Activated CD8-positive, alpha-beta memory T cell treated with anti-CD3 and anti-CD28 coated beads for 4 hours (primary cell): ENCODE data around the gene LYPD6B.

Experiments
- DNase-seq, 2 donors: peaks; one replicate each; pipeline ENCODE4 v3.0.0-alpha.2; 2020; ENCODE audit warnings: low read depth in 2 of 2

LYPD6B gene

DNA sequence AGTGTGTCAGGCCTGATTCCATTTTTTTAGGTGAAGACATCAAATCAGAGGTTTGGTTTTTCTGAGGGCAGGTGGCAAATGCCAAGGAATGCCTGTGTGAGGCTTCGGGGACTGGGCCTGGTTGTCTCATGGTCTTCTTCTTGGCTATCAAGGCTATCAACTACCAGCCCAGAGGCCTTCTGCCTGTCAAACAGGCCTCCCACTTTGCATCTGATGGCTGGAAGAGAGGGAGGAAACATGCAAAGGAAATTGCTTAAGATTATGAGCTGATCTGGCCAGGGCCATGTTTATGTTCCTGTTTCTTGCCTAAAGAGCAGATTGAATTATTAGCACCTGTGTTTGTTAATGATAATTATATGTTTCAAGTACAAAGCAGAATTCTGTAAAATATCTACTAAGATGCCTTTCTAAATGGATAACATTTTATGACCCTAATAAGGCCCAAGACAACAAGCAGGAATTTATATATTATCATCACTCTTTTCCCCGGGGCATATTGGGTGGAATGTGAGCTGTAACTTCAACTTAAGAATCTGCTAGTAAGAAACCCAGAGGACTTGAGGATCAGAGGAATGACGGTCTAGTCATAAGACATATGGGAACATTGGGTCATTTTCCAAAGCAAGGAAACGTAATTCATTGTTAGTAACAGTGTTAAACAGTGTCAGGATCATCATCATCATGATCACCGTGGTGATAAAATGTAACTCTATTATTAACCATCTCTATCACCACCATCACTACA is 123.2 kb downstream of the LYPD6B start:
- no peak for DNase-seq

DNA sequence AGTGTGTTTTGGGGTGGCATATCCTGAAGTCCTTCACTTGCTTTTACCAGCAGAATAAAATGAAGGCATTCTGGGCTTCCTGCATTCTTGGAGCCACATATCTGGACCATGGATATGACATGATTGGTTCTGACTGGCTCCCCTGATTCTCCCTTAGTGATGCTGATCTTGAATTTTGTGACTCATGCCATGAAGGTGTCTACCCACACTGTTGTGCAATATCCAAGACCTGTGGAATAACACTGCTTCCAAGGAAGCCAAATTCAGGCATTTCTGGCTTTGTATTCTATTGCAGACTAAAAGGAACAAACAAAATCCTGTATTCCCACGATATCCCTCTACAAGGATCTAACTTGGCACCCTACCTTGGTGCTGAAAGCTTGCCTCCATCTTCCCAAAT is 125.8 kb downstream of the LYPD6B start:
- DNase-seq, result no peak

DNA sequence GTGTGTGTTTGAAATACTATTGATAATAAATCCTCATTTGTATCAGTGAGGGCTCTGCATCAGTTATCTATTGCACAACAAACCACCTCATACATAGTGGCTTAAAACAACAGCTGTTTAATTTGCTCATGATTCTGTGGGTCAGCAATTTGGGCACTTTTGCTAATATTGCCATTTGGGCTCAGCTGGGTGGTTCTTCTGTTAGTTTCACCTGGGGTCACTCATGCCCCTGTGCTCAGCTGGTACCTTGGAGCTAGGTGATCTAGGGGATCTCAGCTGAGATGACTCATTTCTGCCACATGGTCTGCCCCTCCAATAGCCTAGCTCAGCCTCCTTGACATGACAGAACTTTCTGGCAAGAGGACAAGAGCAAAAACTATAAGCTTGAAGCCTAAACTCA is 126.3 kb downstream of the LYPD6B start:
- DNase-seq, result no peak

DNA sequence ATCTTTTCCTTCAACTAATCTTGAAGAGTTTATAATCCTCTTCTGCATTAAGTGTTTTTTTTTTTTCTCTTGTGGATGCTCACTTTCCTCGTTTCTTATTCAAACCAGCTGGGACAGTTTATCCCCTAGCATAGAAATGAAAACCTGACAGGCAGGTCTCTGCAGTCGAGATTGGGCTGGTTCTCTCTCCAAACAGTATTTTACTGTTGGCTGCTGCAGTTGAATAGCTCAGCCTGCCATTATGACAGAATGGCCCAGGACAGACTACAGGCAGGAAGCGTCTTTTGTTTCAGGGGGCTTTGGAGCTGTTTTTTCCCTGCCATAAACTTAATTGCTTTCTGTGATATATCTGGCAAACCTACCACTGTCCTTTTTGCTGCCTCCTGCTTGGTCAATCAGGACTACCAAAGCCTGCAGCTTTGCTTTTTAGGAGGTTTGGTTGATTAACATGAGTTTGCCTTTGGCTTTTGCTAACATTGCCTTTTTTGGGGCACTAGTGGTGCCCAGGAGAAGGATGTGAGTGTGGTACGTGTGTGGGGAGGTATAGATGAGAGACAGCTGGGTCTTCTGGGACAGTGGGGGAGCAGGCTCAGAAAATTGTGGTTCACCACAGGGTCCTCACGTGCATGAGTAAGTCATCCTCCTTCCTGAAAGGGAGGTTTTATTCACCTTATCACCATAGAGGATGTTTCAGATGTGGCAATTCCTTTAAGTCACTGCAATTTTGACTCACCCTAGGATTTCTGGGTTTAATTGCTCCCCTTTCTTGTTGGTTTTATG is 128.7 kb downstream of the LYPD6B start:
- DNase-seq, result peak; percentile 14 to 29

DNA sequence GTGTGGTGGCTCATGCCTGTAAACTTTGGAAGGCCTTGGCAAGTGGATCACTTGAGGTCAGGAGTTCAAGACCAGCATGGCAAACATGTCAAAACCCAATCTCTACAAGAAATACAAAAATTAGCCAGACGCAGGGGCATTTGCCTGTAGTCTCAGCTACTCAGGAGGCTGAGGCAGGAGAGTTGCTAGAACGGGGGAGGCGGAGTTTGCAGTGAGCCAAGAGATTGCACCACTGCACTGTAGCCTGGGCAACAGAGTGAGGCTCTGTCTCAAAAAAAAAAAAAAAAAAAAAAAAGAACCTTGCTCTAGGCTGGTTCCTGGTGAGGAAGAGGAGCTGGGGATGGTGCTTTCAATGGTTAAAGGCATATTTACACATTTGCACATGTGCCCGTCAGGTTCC is 129.4 kb downstream of the LYPD6B start:
- DNase-seq, result no peak

DNA sequence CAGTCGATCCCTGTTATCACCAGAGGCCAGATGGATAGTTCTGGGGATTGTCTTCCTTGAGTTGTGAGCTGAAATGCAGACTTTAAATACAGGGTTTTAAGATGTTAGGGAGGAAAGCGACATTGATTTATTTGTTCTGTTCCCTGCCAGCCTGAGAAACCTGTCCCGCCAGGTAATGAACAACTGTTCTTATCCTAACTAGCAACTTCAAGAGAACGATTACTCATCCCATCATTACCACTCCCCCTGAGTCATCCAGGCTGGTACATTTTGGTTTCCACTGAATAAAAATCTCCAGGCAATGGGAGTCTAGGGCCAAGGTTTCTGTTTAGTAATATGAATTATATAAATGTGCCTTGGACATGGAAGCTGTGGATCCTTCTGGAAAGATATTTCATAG is 131.2 kb downstream of the LYPD6B start:
- no peak for DNase-seq

DNA sequence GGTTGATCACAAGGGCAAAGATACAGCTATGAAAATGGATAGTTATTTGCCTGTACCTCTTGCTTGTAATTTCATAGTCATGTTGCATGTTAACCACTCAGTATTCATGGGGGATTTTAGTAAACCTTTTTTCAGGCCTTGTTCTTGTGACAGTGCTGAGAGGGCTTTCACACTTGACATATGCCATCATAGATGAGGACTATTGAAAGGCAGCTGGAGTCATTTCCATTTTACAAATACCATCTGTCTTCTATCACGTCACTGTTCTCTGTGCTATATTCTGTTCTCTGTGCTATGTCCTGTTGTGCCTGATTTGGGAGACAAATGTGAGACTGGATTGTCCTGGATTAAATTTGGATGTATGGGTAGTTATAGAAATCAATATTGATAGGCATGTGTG is 131.7 kb downstream of the LYPD6B start:
- no peak for DNase-seq

DNA sequence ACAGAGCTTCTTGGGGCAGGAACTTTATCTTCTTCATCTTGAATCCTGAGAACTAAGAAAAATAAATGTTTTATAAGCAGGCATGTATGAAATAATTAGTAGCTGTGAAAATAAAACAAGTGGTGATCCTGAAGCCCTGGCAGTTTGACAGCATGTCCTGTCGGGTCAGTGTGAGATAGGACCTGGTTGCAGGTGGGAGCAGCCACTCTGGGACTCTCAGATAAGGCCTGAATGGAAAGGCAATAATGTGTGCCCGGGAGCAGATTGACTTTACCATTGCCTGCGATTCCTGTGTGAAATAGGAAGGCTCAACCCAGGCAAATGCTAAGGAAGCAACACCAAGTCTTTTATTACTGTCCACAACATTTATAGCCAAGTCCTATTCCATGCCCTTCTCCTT is 132.4 kb downstream of the LYPD6B start:
- no peak for DNase-seq

DNA sequence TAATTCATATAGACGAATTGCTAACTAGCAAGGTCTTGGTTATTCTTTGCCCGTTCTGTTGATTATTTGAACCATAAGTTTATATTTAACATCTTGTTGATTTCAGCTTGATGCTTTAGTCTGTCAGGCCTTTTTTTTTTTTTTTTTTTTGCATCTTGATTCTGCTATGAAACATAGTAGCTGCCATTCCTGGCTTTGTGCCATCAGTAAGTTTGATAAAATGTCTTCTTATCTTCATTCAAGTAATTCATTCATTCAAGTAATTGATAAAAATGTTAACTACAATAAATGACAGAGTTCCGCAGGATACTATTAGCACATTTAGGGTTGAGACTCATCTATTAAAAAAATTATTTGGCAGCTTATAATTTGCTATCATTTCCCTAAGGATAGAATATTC is 134.7 kb downstream of the LYPD6B start:
- DNase-seq, result no peak

DNA sequence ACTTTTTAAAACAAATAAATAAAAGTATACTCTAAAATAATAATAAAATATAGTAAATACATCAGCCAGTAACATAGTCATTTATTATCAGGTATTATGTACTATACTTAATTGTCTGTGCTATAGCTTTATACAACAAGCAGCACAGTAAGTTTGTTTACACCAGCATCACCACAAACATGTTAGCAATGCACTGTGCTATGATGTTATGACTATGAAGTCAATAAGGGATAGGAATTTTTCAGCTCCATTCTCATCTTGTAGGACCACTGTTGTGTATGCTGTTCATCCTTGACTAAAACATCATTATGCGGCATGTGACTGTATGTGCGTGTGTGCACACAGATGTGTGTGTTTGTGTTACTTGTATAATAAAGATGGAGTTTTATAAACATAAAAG is 137.5 kb downstream of the LYPD6B start:
- no peak for DNase-seq

DNA sequence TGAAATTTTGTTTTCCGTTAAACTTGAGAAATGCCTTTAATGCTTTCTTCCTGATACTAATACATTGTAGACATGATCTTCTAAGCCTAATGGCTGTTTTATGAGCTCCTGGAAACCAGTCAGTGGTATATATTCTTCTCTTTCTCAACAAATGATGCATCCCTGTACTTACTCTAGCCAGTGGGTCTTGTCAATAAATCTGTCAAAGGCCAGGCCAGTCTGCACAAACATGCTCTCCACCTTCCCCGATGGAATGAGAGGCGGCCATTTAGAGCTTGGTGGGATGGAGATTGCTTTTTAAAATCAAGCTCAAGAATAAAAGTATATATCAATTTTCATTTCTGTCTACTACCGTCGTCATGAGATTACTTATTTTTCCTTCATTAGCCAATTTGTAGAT is 140.1 kb downstream of the LYPD6B start:
- DNase-seq, result no peak

DNA sequence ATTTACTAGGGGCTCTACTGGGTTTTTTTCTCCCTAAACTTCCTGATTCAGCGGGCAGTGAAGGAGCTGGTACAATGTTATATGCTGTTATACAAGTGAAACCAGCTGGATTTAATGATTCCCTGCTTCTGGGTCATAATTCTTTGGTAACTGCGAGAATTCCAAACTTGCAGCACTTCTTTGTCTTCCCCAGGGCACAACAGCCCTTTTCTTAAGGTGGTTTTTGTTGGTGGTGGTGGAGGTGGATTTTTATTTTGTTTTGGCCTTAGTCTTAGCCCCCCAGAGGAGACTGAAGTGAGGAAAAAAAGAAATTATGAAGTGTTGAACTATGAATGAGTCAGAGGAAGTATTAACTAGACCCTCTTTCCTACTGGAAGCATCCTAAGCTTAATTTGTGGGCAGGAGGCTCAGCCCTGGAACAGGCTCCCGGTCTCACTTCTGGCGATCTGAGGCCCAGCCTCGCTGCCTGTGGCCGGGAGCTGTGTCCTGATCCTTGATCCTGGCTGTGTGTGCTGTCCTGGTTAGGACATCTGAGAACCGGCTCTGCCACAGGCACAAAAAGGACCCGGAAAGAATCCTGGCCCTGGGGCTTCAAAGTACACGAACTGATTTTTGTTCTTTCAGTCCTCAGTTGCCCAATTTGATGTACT is 141.9 kb downstream of the LYPD6B start:
- DNase-seq, result no peak

DNA sequence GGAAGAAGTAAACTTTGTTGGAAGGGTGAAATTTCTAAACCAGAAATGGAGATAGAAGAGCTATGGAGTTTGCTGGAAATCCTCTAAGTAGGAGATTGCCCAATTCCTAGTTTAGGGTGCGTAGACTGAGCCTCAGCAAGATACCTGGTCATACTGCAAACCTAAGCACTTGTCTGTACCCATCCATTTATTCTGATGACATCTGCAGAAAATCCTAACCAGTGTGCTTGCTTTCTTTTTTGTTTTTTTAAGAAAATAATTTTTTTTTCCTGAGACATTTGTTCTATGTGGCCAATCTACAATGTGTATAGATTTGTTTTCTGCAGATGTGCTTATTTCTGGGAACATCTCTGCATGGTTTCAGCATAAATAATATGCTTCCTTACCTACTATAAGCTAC is 144.7 kb downstream of the LYPD6B start:
- DNase-seq, result no peak

DNA sequence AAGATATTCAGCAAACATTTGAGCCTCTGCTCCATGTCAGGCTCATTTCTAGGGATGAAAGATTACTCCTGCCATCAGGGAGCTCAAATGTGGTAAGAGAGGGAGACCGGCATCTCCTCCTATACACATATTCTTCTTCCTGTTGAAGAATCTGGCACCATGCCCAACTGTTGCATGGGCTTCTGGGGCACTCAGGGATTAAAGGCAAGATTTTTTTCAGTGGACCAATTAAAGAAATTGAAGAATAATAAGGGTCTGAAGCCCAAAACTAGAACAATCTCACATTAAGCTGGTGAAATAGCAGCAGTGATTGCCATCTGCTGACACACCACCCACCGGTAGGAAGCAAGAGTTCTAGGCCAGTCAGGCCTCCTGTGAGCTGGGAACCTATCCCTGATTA is 146.5 kb downstream of the LYPD6B start:
- DNase-seq, result no peak

DNA sequence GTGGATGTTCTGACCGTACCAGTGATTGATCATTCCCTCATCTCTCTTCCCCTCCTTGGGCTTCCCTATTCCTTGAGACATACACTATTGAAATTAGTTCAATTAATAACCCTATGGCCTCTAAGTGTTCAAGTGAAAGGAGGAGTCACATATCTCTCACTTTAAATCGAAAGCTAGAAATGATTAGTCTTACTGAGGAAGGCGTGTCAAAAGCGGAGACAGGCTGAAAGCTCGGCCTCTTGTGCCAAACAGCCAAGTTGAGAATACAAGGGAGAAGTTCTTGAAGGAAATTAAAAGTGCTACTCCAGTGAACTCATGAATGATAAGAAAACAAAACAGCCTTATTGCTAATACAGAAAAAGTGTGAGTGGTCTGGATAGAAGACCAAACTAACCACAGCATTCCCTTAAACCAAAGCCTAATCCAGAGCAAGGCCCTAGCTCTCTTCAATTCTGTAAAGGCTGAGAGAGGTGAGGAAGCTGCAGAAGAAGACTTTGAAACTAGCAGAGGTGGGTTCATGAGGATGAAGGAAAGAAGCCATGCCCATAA is 147.5 kb downstream of the LYPD6B start:
- DNase-seq, result no peak

DNA sequence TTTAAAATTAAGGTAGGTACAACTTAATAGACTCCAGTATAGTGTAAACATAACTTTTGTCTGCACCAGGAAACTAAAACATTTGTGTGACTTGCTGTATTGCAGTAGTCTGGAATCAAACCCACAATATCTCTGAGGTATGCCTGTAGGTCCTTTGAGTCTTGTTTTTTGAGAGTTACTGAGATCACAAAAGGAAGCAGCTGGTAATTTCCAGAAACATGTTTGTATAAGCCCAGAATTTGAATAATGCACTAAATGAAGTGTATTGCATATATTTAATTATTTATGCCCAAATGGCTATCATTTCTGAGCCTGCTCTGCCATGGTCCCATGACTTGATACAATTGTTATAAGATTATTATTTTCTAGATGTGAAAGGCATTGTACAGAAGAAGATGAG is 148.6 kb downstream of the LYPD6B start:
- DNase-seq, result no peak

DNA sequence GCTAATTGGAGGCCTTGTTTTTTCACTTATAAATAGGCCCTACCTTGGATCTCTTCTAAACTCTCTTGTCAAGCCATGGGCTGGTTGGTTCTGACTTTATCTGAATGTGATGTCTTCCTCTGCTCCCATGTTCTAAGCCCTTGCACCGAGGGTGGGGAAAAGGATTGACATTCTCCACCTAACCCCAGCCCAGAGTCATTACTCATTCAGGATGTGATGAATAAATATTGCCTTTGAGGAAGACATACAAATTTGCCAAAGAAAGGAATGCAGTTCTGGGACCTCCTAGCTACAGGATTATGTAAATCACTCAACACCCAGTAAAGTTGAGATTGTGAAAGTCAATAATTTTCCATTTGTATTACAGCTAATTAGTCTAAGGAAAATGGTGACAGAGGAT is 149.8 kb downstream of the LYPD6B start:
- DNase-seq, result no peak

DNA sequence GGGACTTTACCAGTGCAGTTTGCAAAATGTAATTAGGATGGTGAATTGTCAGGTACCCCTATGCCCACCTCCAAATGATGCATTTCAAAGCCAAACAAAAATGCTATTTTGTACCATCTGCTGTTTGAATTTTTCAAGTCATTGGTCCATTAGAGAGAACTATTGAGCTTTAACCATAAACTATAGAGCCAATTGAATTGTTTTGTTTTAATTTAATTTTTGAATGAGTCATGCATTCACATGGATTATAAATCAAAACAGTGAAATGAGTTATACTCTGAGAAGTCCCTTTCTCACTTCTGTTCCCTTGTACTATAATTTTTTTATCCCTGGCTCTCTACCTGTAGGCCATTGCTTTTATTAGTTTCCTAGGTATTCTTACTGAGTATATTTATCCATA is 151.3 kb downstream of the LYPD6B start:
- DNase-seq, result no peak

DNA sequence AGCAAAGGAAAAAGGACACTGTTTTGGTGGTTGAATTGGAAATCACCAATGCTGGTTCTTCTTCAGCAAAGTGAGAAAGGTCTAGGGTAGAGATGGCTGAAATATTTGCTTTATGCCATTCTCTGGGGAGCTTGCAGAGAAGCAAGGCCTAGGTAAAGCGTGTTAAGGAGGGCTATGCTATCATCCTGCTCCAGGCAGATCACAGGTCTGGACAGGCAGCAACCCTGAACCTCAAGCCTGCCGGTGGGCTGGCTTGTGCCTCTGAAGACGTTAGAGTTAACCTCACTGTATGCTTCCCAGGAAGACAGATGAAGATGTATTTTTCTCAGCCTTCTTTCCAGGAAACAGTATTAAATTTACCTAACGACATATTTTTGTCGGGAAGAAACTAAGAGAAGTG is 153.4 kb downstream of the LYPD6B start:
- no peak for DNase-seq

DNA sequence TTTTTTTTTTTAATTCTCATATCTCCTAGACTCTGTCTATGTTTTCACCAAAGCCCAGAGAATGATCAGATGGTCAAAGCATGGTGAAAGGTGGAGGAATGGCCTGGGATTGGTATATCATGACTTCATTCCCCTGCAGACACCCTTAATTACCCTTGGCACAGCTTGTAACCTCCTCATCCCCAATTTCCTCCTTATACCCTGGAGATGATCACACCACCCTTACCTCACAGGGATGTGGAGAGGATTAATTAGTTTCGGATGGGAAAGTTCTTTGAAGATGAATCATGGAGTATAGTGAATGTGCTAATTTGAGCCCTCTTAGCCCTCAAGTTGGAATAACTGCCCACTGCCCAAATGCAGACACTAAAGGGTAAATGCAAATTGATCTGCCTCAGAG is 153.9 kb downstream of the LYPD6B start:
- no peak for DNase-seq

DNA sequence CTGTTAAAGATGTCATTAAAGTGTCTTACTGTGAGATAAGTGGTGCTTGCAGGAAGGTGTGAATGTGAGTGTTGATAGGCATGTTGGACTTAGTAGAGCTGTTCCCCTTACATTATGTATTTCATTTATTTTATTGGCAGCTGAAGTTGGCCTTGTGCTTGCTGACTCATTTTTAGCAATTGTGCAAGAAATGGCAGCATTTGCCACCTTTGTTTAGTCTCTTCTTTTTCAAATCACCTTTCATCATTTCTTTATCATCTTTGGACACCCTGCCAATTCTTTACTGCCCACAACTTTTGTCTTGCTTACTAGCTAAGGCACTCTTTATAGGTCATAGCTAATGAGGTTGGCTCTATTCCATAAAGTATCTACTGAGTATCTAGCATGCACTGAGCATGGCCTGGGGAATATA is 161.6 kb downstream of the LYPD6B start:
- DNase-seq, result no peak

DNA sequence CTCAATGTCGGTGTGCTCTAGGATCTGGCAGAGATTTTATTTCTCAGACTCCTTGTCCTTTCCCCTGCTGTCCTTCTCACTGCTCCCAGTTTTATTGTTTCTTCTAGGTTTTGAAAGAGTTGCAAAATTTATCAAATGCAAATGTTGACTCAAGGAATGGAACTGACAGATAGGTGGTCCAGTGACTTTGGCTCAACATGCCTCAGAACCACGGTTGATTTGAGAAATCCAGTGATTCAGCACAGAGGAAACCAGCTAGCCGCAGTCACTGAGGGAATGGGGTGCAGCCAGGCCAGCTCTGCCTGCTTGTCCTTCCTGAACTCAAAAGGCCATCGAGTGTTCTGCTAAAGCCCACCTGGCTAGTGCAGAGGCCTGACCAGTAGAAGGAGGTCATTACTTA is 166.2 kb downstream of the LYPD6B start:
- DNase-seq, result no peak

DNA sequence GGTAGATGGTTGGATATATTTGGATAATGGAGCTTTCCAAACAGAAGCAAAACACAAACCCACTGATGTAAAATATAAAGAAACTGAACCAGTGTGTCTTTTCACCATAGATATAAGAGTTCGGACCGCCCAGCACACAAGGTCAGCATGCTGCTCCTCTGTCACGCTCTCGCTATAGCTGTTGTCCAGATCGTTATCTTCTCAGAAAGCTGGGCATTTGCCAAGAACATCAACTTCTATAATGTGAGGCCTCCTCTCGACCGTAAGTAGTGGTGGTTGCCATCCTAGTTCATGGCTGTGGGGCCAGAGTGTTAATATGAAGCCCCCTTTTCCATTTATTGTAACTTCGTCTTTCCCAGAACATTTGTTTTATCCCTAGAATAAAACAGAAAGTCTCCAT is 166.6 kb downstream of the LYPD6B start:
- DNase-seq, result no peak
